Daoy (cell line): ENCODE measurements around the gene EPS8. TPM values are rescaled to one million over a fixed set of nuclear protein-coding genes. Genes with fewer than 3 reads are reported as not detected.

Experiments used
- DNase-seq: peaks from one replicate; pipeline ENCODE4 v3.0.0-alpha.2; 2015; ENCODE audit warnings: low read depth
- total RNA-seq: library from RNA; depleted of rRNA; stranded (reverse); fragments of >200 nt; shearing (Covaris generic); gene quantifications from 2 replicates; pipeline ENCODE4 v1.2.3, GENCODE V29; 2014

Gene EPS8
- total RNA-seq, 1 experiment from 2014 or later, result 21.1 TPM

- no peak for DNase-seq
Measured at GRCh38 chr12:15717940-15718567, 71.1 kb downstream of the EPS8 start.

- no peak for DNase-seq
Measured at GRCh38 chr12:15716581-15716980, 72.6 kb downstream of the EPS8 start.

GRCh38 chr12:15714256-15714655, 74.9 kb downstream of the EPS8 start:
- DNase-seq, result no peak

- no peak for DNase-seq
Measured at GRCh38 chr12:15712823-15713660, 76.1 kb downstream of the EPS8 start.

- no peak for DNase-seq
Measured at GRCh38 chr12:15712160-15712559, 77.0 kb downstream of the EPS8 start.

- DNase-seq, result no peak
Measured at GRCh38 chr12:15710860-15711510, 78.2 kb downstream of the EPS8 start.

- DNase-seq, result no peak
Measured at GRCh38 chr12:15709551-15709950, 79.6 kb downstream of the EPS8 start.

GRCh38 chr12:15708396-15709076, 80.7 kb downstream of the EPS8 start:
- no peak for DNase-seq

GRCh38 chr12:15707516-15708199, 81.5 kb downstream of the EPS8 start:
- DNase-seq, result no peak

- DNase-seq, result no peak
Measured at GRCh38 chr12:15706010-15706676, 83.0 kb downstream of the EPS8 start.

- DNase-seq, result no peak
Measured at GRCh38 chr12:15705606-15706005, 83.6 kb downstream of the EPS8 start.

GRCh38 chr12:15702276-15702675, 86.9 kb downstream of the EPS8 start:
- no peak for DNase-seq

- DNase-seq, result peak; percentile 23
Measured at GRCh38 chr12:15701631-15702156, 87.5 kb downstream of the EPS8 start.

GRCh38 chr12:15701206-15701605, 88.0 kb downstream of the EPS8 start:
- DNase-seq, result peak; percentile 59

- peak; percentile 83 for DNase-seq
Measured at GRCh38 chr12:15700595-15700994, 88.6 kb downstream of the EPS8 start.

GRCh38 chr12:15699886-15700285, 89.3 kb downstream of the EPS8 start:
- DNase-seq, result peak; percentile 56

- no peak for DNase-seq
Measured at GRCh38 chr12:15698377-15698871, 90.8 kb downstream of the EPS8 start.

GRCh38 chr12:15697201-15697600, 92.0 kb downstream of the EPS8 start:
- no peak for DNase-seq

GRCh38 chr12:15693228-15693911, 95.8 kb downstream of the EPS8 start:
- DNase-seq, result no peak

- no peak for DNase-seq
Measured at GRCh38 chr12:15691388-15691787, 97.8 kb downstream of the EPS8 start.
